Stimulated activated CD4-positive, alpha-beta T cell treated with anti-CD3 and anti-CD28 coated beads, Interleukin-1b, Interleukin-23, amount 100 ng/mL, for 4 hours (primary cell): ENCODE data around the gene CALCOCO2.
"Not testable (repeated sequence)": the region's sequence is repeated elsewhere in the genome, so short reads cannot be mapped to it uniquely, and the experiment has no call there.

Experiments used
- DNase-seq, 2 donors: peaks; one replicate each; pipeline ENCODE4 v3.0.0-alpha.2; 2020; ENCODE audit warnings: low read depth in 2 of 2

Gene CALCOCO2

DNA sequence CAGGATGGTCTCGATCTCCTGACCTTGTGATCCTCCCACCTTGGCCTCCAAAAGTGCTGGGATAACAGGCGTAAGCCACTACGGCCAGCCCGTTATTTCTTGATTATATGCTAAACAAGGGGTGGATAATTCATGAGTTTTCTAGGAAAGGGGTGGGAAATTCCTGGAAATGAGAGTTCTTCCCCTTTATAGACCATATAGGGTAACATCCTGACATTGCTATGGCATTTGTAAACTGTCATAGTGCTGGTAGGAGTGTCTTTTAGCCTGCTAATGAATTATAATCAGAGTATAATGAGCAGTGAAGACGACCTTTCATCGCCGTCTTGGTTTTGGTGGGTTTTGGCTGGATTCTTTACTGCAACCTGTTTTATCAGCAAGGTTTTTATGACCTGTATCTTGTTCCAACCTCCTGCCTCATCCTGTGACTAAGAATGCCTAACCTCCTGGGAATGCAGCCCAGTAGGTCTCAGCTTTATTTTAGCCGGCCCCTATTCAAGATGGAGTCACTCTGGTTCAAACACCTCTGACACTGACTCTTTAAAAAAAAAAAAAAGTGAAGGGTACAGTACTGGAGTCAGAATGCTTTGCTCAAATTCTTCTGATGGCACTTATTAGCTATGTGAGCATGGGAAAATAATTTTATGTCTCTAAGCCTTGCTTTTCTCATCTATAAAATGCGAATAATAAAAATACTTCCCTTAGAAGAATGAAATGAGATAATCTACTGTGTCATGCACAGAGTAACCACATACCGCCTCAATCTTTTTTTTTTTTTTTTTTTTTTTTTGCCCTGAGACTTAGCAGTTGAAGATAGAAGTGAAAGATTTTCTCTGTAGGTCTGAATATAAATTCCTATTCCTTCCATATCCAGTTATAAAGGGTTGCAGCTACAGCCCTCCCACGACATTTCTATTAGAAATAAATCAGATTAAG lies 5.1 kb upstream of the CALCOCO2 start:
- DNase-seq: no peak

DNA sequence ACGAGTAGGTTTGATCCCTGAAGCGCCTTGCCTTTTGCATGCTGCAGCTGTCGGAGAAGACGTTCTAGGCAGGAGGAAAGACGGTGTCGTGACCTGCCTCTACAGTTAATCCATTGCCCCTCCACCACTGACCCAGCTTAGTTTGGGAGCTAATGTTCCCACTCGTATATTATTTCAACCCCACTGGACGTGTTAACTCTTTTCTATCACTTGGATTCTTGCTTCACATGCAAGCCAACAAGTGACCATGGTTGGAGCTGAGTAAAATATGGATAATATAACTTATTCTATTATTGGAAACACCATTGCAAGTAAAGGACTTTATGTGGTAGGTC lies 681 bp downstream of the CALCOCO2 start:
- no peak for DNase-seq

DNA sequence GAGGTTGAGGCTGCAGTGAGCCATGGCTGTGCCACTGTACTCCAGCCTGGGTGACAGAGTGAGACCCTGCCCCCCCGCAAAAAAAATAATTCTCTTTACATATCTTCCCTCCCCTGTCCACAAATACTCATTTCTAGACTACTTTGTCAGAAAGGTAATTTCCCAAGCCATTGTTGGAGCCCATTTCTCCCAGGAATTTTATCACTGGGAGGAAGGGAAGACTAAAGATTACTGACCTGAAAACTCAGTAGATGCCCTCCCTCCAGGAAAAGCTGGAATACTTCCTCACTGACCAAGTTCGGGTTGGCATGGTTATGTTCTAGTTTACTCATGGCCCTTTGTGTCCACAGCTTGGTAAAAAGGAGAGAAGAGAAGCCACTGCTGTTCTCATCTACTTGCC lies 4.1 kb downstream of the CALCOCO2 start:
- no peak for DNase-seq

DNA sequence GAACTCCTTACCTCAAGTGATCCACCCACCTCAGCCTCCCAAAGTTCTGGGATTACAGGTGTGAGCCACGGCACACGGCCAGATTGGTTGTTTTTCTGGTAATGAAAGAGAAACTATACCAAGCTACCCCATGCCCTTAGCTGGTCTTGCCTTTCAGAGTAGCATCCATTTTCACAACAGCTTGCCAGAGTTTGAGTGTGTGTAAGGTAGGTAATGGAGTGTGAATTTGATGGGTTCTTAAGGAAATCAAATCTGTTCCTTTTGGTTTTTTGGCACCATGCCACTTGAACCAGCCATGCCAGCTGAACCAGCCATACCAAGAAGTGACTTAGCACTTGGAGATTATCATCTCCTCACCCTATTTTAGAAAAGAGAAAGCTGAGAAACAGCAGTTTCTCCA lies 5.1 kb downstream of the CALCOCO2 start:
- no peak for DNase-seq

DNA sequence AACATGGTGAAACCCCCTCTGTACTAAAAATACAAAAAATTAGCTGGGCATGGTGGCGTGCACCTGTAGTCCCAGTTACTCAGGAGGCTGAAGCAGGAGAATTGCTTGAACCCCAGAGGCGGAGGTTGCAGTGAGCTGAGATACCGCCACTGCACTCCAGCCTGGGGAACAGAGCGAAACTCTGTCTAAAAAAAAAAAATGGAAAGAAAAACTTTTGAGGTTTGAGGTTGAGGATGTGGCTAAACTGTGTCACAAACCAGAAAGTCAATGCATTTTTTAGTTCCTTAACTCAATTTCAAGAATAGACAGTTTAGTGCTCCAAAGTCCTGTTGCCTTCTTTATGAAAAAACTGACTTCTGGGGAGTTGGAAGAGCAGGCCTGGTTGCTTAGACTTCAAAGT lies 6.6 kb downstream of the CALCOCO2 start:
- DNase-seq: not testable (repeated sequence)

DNA sequence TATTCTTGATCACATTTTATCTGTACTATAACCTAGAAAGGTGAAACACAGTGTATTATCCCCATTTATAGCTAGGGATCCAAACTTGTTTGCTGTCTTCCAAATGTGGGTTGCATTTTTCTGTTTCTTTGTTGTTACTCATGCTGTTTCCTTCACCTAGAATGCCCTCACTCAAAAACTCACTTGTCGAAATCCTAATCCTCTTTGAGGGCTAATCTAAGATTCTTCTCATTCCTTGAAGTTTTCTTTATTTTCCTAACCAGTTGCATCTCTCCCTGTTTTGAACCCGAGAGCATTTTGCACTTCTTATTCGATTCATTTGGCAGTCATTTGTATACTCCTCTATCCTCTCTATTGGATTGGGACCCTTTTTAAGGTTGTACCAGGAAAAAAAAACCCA lies 9.6 kb downstream of the CALCOCO2 start:
- no peak for DNase-seq

DNA sequence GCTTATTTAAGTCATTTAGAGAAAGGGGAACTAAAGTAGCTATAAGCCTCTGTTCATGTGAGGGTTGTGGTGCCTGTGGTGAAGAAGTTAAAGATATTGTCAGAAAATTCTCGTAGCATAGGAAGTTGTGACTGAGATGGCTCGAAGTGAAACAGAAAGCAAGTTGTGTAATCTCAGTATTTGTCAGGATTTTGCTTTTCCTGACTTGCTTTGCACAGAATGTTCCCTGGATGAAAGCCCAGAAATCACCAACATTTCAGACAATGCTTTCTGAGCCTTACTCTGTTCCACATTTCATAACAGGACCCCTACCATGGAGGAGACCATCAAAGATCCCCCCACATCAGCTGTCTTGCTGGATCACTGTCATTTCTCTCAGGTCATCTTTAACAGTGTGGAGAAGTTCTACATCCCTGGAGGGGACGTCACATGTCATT lies 10.6 kb downstream of the CALCOCO2 start:
- no peak for DNase-seq

DNA sequence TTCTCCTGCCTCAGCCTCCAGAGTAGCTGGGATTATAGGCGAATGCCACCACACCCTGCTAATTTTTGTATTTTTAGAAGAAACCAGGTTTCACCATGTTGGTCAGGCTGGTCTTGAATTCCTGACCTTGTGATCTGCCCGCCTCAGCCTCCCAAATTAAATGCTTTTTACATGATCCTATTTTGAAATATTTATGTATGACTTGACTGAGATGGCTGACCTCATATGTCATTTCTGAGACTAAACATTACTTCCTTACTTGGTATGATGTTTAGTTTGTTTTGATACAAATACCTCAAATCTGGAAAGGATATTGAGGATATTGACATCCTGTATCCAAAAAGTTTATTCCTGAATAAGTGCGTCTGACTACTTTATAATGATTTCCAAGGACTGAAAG lies 11.9 kb downstream of the CALCOCO2 start:
- DNase-seq: no peak

DNA sequence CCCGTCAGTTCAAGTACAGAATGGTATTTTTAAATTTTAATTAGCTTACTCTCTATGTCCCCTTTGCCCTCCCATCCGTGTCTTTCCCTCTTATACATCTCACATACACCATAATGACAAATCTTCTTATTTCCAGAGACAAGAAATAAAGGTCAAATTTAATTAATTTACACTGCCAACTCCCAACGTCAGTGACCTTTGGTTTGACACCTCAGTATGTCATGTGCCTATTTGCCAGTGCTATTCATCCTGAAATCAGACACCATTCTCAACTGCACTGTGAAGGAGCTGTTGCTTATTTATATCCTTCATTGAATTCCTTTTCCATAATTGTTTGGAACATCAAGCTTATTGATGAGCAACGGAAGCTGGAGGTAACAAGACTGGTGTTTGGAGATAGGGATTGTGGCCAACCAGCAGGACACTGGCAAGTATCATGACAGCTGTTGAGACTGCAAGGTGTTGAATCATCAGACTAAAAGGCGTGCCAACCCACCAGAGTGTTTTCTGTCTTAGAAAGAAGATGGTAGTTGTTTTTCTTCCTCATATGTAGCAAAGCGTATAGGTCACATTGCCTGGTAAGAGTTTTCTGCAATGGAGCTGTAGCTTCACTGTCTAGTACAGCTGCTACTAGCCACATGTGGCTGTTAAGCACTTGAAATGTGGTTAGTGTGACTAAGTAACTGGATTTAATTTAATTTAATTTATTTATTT lies 12.5 kb downstream of the CALCOCO2 start:
- DNase-seq: no peak

DNA sequence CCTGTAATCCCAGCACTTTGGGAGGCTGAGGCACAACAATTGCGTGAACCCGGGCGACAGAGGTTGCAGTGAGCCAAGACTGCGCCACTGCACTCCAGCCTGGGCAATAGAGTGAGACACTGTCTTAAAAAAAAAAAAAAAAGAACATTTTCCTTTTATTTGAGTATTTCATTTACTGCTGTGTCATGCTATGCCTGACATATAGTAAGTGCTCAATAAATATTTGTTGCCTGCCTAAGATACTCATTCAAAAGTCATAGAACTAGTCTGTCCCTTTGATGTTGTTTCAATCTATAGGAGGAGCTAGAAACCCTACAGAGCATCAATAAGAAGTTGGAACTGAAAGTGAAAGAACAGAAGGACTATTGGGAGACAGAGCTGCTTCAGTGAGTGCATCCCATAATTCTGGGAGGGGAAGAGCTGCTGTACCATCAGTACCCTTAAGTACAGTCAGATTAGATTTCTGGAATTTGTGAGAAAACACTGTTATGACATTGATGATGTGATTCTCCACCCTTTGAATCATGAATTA lies 20.0 kb downstream of the CALCOCO2 start:
- no peak for DNase-seq

DNA sequence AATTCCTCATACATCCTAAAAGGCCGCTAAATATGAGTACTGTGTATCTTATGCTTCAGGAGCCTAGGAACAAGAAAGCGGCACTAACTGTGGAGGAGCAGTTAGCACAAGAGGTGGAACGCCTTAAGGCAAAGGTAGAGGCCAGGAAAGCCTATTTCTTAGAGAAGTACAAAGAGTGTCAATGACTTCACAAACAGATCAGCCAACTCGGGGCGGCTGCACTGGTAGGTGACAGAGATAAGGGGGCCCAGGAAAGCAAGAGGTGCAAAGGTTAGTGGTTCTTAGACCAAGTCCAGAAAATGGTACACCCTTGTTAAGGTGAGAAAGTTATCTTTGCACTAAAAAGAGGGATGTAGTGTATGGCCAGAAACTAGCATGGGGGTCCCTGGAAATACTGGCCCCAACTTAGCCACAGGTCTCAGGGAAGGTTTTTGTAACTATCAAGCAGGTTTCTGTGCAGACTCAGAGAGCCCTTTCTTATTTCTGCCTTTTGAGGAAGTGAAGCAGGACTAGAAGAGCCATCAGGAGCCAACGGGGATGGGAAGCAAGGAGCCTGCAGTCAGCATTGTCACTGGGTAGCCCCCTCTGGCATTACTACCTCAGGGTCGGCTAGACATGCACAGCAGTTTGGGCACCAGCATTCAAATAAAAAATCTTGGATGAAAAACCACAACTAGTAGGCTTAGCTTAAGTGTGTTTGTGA lies 24.1 kb downstream of the CALCOCO2 start:
- DNase-seq: no peak

DNA sequence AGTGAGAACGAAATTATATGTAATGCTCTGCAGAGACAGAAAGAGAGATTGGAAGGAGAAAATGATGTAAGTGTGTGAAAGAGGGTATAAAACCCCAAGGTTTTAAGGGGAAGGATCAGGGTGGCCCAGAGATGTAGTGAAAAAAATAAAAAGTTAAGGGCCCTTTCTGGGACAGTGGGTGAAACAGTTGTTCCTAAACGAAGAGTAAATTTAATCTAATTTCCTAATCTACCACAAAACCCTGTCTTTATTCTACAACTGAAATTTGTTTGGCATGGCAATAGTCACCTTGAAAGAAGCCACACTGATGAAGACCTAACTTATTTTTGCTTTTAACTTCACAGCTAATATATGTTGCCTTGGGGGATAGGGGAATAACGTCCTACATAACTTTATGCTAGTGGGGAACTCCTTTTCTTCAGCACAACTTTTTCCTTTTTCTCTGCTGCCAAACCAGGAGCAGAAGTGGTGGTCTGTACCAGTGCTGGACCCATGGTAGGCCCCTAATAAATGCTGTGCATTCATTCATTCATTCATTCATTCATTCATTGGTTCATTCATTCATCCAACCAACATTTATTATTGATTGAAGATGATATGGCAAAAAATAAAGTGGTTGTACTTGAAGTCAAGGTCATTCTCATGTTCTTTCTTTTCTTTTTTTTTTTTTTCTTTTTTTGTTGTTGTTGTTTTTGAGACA lies 25.4 kb downstream of the CALCOCO2 start:
- no peak for DNase-seq

DNA sequence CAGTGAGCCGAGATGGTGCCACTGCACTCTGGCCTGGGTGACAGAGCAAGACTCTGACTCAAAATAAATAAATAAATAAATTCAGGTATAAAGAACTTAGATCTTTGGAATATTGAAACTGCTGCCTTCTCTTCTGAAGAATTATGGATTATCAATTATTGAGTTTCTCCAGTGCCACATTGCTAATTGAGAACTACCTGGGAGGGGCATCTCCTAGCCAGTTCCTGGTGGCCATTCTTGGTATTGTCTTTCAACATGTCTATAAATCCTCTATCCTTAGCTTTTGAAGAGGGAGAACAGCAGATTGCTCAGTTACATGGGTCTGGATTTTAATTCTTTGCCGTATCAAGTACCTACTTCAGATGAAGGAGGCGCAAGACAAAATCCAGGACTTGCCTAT lies 29.2 kb downstream of the CALCOCO2 start:
- no peak for DNase-seq

DNA sequence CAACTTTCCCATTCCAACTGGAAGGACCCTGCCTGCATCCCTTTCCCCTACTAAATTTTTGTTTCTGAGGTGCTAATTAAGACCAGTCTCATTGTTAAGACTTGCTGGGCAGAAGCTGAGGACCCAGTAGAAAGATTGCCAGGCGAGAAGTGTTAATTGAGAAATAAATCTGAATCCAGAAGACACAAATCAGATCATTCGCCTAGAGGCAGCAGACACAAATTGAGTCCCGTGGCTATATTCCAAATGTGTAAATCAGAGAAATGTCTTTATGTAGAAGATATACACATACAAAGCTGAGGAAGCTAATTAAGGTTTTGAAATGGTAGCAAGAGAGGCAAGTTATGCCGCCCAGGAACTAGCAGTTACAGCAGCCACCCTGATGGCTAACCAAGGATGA lies 29.6 kb downstream of the CALCOCO2 start:
- no peak for DNase-seq

DNA sequence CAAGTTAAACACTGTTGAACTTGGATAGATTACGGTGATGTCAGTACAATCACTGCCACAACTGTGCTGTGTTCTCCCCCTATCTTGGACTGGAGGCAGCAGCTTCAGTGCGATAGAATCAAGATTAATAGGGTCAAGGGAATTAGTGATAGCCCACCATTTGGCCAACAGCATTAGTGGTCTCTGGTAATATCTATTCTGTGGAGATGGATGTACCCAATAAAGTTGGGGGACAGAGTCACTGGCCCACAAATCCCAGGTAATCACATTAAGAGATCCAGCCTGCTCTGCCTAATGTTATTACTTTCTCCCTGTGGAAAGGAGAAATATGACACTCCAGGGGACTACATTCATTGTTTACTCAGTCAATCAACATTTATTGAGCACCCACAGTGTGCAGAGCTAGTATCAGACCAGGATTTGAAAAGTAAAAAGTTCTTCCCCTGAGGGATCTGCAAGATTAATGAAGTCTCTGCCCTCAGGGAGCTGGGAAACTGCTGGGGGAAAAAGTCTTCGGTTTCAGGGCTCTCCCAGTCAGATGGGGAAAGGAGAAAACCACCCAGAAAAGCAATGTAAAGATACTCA lies 38.2 kb downstream of the CALCOCO2 start:
- no peak for DNase-seq

DNA sequence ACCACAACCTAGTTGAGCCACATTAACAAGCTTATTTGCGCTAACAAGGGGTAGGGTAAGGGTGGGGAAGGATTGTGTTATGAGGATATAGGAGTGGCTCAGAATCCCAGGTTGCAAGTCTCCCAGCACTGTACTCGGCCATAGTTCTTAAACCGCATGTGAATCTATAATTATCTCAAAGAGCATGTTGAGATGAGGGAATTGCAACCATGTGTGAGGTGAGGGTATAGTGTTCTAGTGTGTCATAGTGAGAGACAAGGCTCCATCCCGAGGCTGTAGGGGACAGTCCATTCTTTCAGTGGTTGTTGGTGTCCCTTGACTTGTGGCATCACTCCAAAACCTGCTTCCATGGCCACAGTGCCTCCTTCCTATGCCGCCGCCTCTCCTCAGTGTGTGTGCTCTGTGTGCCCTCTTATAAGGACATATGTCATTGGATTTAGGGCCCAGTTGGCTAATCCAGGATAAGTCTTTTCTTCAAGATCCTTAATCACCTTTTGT lies 39.0 kb downstream of the CALCOCO2 start:
- no peak for DNase-seq

DNA sequence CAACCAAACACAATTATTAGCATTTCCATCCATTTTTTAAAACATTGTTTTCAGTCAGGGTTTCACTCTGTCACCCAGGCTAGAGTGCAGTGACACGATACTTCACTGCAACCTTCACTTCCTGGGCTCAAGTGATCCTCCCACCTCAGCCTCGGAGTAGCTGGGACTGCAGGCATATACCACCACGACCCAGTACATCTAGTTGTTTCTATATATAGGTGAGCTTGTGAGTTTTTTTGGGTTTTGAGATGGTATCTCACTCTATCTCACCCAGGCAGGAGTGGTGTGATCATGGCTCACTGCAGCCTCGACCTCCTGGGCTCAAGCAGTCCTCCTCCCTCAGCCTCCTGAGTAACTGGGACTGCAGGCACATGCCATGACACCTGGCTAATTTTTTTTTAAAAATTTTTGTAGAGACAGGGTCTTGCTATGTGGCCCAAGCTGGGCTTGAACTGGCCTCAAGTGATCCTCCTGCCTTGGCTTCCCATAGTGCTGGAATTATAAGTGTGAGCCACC lies 40.3 kb downstream of the CALCOCO2 start:
- DNase-seq: no peak

DNA sequence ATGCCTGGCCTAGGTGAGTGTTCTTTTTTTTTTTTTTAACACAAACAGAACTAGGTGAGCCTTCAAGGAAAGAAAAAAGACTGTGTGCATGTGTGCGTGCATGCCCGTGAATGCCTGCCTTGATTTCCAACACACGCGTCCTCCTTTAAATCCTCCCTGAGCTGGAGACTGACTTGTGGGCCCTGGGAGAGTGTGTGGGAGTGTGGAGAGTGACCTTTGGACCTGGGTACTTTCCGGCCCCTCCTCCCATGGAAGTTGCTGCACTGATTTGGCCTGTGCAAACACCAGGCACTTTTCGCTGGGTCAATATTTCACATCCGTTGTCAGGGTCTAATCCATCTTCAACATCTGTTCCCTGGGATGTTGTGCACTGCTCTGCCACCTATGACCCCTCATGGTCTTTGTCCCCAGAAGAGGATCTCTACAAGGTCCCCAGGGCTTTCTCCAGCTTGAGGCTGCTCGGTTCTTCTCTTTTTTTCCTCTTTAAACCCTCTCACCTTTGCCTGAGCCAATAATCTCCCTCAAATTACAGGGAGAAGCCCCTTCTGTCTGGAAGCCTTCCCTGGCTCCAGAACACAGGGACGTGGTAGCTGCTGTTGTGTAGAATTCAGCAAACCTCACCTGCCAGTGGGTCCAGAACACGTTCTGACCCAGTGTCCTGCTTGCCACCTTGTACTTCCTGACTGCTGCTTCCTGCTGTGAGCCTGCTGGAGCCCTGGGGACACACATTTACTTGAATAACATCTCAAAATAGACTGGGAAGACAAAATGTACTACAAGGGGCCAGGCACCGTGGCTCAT lies 40.9 kb downstream of the CALCOCO2 start:
- no peak for DNase-seq

DNA sequence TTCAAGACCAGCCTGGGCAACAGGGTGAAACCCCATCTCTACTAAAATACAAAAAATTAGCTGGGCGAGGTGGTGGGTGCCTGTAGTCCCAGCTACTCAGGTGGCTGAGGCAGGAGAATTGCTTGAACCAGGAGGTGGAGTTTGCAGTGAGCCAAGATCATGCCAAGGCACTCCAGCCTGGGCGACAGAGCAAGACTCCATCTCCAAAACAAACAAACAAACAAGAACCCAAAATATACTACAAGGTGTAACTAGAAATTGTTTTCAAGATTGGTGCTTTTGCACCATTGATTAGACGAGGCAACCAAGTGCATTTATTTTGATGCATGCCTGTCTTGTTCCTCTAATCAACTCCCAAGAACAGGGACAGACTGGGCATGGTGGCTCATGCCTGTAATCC lies 41.6 kb downstream of the CALCOCO2 start:
- DNase-seq: not testable (repeated sequence)

DNA sequence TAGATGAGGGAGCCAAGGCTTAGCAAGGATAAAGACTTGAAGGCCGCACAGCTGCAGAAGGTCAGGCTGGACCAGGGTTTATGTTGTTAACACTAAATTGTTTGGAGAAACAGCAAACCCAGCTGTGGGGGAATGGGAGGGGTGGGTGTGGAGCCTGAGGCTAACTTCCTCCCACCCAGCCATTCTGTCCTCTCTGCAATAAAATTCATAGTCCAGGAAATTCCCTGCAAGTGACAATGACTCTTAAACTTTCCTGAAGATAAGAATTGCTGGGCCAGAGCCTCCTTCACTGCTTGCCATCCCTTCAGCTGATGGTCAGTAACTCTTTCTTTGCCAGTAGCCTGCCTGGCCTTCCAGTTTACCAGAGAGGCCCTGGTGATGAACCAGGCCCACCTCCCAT lies 42.4 kb downstream of the CALCOCO2 start:
- DNase-seq: no peak
